ENCODE measurements around the gene DLG2.
A peak's percentile ranks its signal among the peaks of the same experiment; 100 is the strongest.

DLG2 gene

GRCh38 chr11:83697518-83697917, 1929.6 kb downstream of the DLG2 start:
- FAIRE-seq (no peak), DNase-seq (ENCODE audit: low spot score) (no peak)

DNA sequence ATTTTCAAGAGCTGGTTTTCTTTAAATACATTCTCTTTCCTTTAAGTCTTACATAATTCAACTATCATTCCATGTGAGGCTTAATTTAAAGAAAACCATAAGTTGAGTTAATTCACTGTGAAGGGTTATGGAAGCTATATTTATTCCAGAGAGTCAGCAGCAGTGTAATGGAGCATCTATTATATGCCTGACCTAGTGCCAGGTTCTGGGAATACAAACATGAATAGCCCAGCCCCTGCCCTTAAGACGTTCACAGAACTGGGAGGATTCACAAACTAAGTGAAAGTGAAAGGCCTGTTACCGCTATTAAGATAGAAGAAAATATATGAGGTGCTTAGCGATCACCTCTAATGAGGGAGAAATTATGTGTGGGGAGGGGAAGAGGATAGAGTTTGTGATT, 1932.1 kb downstream of the DLG2 start:
- FAIRE-seq (no peak), DNase-seq (ENCODE audit: low spot score) (no peak)

GRCh38 chr11:83694191-83694910, 1932.8 kb downstream of the DLG2 start:
- DNase-seq (ENCODE audit: low spot score) (no peak), FAIRE-seq (no peak)

DNA sequence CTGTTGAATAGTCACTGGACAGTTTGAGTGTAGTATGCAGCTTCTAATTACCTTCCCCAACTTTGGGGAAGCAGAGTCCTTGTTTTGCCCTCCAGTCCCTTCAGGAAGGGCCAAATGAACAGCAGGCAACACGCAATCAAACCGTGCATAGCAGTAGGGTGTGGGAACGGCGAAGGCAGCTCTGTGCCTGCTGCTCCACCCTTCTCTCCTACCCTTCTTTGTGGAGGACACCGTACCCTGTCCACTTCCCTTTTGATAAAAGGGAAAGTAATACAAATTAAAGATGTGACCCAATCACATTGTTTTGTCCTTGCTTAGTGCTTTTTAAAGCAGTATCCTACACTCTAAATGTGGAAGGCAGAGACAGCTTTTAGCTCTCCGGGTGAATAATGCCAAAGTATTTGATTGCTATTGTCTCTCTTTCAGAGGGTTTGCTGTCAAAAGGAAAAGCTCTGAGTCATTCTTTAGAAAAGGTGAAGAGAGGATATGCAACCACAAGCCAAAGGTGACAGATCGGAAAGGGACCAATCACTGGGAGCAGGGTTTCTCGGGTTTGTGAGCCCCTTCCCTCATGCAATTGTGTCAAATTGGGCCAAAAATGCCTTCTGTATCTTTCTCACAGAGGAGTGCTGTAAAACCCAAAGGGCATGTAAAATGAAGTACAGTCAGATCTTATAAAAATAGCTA, 1933.7 kb downstream of the DLG2 start:
- DNase-seq (ENCODE audit: low spot score), result peak; percentile 26
- FAIRE-seq, result peak; percentile 32

- no peak for FAIRE-seq
- no peak for DNase-seq (ENCODE audit: low spot score)
These were observed 1934.5 kb downstream of the DLG2 start for GRCh38 chr11:83692675-83693074.

- DNase-seq (ENCODE audit: low spot score), result no peak
- FAIRE-seq, result no peak
These were observed 1935.6 kb downstream of the DLG2 start for GRCh38 chr11:83691451-83691950.

DNA sequence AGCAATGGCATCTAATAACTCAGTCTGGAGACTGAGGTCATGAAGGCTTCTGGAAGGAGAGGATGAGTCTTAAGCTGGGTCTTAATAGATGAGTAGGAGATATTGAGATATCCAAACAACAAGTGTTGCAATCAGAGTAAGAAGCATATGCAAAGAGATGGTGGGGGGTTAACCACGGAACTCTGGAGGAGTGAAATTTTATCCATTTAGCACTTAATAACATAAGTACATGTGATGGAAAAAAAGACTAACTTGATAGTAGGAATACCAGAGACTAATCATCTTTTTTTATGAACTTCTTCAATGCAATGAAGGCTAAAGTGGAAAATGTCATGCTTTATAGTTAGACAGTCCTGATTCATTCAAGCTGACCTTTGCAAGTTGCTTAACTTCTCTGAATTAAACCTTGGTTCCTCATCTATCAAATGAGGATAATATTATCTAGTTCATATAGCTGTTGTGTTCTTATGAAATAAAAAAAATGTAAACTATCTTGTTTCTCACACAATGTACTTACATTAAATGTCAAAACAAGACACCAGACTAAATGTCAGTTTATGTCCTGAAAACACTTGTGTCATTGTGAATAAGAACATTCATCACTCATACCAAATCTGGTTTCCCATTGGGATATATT, 1937.9 kb downstream of the DLG2 start:
- no peak for DNase-seq (ENCODE audit: low spot score)
- no peak for FAIRE-seq

DNA sequence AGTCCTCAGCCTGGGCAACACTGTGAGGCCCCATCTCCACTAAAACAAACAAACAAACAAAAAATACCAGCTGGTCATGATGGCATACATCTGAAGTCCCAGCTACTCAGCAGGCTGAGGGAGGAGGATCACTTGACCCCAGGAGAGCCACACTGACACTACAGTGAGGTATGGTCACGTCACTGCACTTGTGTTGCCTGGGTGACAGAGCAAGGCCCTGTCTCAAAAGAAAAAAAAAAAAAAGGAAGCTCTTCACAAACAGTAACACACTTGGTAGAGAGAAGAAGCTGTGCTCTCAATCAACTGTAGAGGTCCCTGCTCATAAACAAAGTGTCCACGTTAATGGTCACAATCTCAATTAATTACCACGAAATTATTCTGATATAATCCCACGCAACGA, 1939.4 kb downstream of the DLG2 start:
- DNase-seq (ENCODE audit: low spot score), result no peak
- no peak for FAIRE-seq

DNA sequence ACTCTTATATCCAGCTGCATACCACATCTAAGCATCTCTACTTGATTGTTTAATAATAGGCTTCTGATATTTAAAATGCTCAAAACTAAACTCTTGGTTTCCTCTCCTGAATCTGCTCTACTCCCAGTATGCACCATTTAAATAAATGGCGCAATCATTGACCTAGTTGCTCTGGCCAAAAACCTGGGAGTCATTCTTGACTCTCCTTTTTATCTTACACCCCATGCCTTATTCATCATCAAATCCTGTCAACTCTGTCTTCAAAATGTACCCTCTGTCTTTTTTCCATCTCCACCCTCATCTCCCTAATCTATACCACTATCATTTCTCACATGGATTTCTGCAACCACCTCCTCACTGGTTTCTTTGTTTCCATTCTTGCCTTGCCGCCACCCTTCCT, 1941.4 kb downstream of the DLG2 start:
- DNase-seq (ENCODE audit: low spot score) (no peak), FAIRE-seq (no peak)

- DNase-seq (ENCODE audit: low spot score) (no peak), FAIRE-seq (no peak)
These were observed 1943.1 kb downstream of the DLG2 start for GRCh38 chr11:83684071-83684470.

- DNase-seq (ENCODE audit: low spot score) (no peak), FAIRE-seq (no peak)
These were observed 1944.6 kb downstream of the DLG2 start for GRCh38 chr11:83682611-83682973.

DNA sequence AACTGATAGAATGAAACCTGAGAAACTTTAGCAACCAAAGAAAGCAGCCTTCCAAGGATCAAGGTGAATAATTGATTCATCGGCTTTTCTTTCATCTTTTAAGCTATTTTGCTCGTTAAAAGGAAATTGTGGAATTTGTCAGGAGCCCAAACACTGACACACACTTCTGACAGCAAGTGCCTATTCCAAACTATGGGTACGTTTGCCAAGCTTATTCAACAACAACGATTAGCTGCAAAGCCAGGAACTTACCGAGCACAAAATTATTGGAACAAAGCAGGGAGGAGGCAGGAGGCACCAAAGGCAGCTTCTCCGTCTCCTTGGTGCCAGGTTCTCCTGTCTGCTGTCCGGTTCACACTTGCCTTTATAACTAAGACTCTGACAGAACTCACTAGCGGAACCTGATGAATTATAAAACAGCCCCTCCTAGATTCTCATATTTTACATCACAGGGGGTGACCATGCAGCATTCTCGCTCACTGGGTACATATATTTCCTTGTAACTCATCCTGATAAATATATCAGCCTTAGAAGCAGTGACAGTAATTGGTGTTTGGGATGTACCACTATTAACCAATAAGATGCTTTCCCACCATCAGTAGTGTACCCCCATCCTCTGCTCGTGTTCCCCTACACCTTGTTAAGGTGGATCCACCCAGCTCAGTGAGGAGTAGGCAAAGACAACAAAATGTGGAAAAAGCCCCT, 1945.1 kb downstream of the DLG2 start:
- FAIRE-seq, result no peak
- DNase-seq (ENCODE audit: low spot score), result no peak

GRCh38 chr11:83681031-83681781, 1945.9 kb downstream of the DLG2 start:
- DNase-seq (ENCODE audit: low spot score), result no peak
- FAIRE-seq, result no peak

GRCh38 chr11:83680321-83680720, 1946.8 kb downstream of the DLG2 start:
- FAIRE-seq, result no peak
- DNase-seq (ENCODE audit: low spot score), result no peak

DNA sequence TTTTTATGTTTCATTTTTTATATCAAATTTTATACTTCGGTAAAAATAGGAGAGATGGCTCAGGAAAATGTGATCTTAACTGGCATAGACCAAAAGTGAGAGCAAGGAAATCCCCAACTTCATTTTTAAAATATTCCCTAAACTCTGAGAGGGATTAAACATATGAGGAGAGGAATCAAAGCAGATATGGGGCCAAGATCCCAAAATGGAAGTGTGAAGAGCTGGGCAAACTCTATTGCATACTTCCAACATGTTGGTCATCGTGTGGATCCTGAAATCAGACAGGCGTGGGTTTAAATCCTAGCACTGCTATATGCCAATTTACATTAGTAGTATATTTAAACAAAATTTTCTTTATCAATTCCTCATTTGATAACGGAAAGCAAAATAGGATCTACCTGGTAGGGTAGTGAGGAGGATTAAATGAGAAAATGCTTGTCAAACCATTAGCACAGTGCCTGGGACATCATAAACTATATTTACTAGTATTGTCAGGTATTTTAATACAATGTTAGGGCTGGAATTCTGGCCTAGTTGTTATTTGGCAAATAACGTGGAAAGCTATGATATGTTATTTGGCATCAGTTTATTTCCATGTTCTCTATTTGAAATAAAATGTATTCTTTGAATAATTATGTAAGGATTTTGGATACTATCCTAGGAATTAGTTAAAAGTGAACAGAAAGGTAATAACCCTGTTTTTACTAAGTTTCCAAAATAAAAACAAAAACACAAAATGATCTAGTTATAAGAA, 1948.1 kb downstream of the DLG2 start:
- FAIRE-seq, result no peak
- no peak for DNase-seq (ENCODE audit: low spot score)

GRCh38 chr11:83677730-83678129, 1949.4 kb downstream of the DLG2 start:
- FAIRE-seq (no peak), DNase-seq (ENCODE audit: low spot score) (no peak)

DNA sequence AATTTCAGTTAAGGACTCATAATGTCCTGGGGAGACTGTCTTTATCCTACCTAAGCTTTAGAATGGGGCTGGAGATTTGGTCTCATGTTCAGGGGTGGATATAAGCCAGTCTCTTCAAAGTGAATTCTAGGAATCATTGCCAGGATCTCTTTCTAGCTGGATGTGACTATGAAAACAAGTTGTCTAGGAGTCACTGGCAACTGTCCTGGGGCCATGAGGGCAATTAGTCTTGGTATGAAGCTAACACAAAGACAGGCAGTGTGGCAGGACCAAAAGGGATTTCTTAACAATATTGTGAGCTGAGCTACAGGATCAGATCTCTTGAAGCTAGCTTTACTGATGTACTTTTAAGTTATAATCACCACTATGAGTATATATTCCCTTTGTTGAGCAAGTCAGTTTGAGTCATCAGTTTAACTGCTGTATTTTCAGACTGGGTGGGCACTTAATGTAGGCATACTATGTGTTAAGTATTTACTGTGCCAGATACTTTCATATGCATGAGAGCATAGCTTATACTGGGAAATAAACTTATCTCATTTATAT, 1951.0 kb downstream of the DLG2 start:
- no peak for FAIRE-seq
- no peak for DNase-seq (ENCODE audit: low spot score)

GRCh38 chr11:83674102-83674896, 1952.8 kb downstream of the DLG2 start:
- DNase-seq (ENCODE audit: low spot score) (no peak), FAIRE-seq (no peak)

DNA sequence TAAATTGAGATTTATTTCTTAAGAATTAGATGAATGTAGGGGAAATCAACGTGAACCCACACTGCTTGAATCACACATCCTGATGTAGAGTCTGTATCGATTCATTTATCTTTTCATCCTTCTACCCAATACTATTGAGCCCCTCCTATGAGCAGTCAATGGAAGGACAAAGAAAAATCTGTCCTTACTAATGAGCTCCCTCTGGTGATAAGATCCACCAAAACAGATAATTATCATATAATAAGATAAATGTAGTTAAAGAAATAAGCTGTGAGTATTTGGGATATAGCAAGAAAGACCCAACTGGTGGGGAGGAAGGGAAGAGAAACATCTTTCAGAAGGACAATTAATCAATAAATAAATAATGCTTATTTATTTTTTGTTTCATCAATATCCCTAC, 1955.9 kb downstream of the DLG2 start:
- DNase-seq (ENCODE audit: low spot score), result no peak

More for the DNA sequence above, 1955.9 kb downstream of the DLG2 start:
- no peak for FAIRE-seq
